HepG2 (cell line): ENCODE measurements around the gene AFTPH. TPM values are rescaled to one million over a fixed set of nuclear protein-coding genes. Genes with fewer than 3 reads are reported as not detected.

Experiments
- ARHGAP35 ChIP-seq: sonication (generic); formaldehyde crosslinking; IDR thresholded peaks from 2 replicates; pipeline ENCODE4 v1.9.0; 2022; ENCODE audit warnings: mild to moderate bottlenecking, inconsistent platforms, moderate library complexity, missing genetic modification reagents, borderline replicate concordance
- FLYWCH1 ChIP-seq: sonication (generic); formaldehyde crosslinking; IDR thresholded peaks from 2 replicates; pipeline ENCODE4 v1.8.1; 2023; ENCODE audit warnings: mild to moderate bottlenecking, missing genetic modification reagents
- GATAD2A ChIP-seq: IDR thresholded peaks from 2 replicates; pipeline ENCODE4 v1.6.1; 2016
- HDAC1 ChIP-seq: sonication (generic); formaldehyde crosslinking; IDR thresholded peaks from 2 replicates; pipeline ENCODE4 v1.5.1; 2020; ENCODE audit warnings: mild to moderate bottlenecking, missing genetic modification reagents
- HHEX ChIP-seq: IDR thresholded peaks from 2 replicates; pipeline ENCODE4 v1.6.1; 2016; ENCODE audit warnings: control low read depth
- NFE2L2 ChIP-seq: fragments of 150-350 bp; IDR thresholded peaks from 2 replicates; pipeline ENCODE4 v1.6.1; 2014; ENCODE audit warnings: low read length
- NR2F1 ChIP-seq, 2 experiments: fragments of 450-650 bp in 1 of 2; formaldehyde crosslinking in 1 of 2; IDR thresholded peaks; 2 replicates each; pipeline versions ENCODE4 v1.5.0 to v1.6.1; 2016 to 2020; ENCODE audit warnings: mild to moderate bottlenecking in 1 of 2, missing compliant biosample characterization in 1 of 2, missing genetic modification reagents in 1 of 2, moderate library complexity in 1 of 2
- PHF20 ChIP-seq: sonication (generic); formaldehyde crosslinking; IDR thresholded peaks from 2 replicates; pipeline ENCODE4 v1.5.0; 2020; ENCODE audit warnings: mild to moderate bottlenecking, missing genetic modification reagents
- PHF21A ChIP-seq: sonication (generic); formaldehyde crosslinking; IDR thresholded peaks from 2 replicates; pipeline ENCODE4 v1.5.0; 2020; ENCODE audit warnings: mild to moderate bottlenecking, missing genetic modification reagents
- PITX1 ChIP-seq: sonication (generic); formaldehyde crosslinking; IDR thresholded peaks from 2 replicates; pipeline ENCODE4 v1.5.1; 2020; ENCODE audit warnings: mild to moderate bottlenecking, missing genetic modification reagents
- POLR2G ChIP-seq: fragments of 200-400 bp; formaldehyde crosslinking; IDR thresholded peaks from 2 replicates; pipeline ENCODE4 v1.6.1; 2018; ENCODE audit warnings: mild to moderate bottlenecking, low read depth, low read length, moderate library complexity
- SAFB2 ChIP-seq: sonication (generic); formaldehyde crosslinking; IDR thresholded peaks from 2 replicates; pipeline ENCODE4 v1.5.1; 2020; ENCODE audit warnings: missing genetic modification reagents, low read depth, mild to moderate bottlenecking, borderline replicate concordance
- SNAPC2 ChIP-seq: sonication (generic); formaldehyde crosslinking; IDR thresholded peaks from 2 replicates; pipeline ENCODE4 v1.8.1; 2022; ENCODE audit warnings: mild to moderate bottlenecking, missing genetic modification reagents
- WIZ ChIP-seq: sonication (generic); formaldehyde crosslinking; IDR thresholded peaks from 2 replicates; pipeline ENCODE4 v1.5.1; 2020; ENCODE audit warnings: mild to moderate bottlenecking, missing genetic modification reagents
- XRCC5 ChIP-seq: fragments of 200-400 bp; formaldehyde crosslinking; optimal IDR thresholded peaks from 2 replicates; pipeline ENCODE3; 2017; ENCODE audit warnings: mild to moderate bottlenecking, low read length
- ZFP36 ChIP-seq: fragments of 150-350 bp; IDR thresholded peaks from 2 replicates; pipeline ENCODE4 v1.6.1; 2018; ENCODE audit warnings: borderline replicate concordance, low read length, low read depth; ENCODE audit not compliant: partially characterized antibody
- ZMYM3 ChIP-seq: sonication (generic); formaldehyde crosslinking; IDR thresholded peaks from 2 replicates; pipeline ENCODE4 v1.5.1; 2020; ENCODE audit warnings: mild to moderate bottlenecking, missing genetic modification reagents
- ZNF280B ChIP-seq: sonication (generic); formaldehyde crosslinking; IDR thresholded peaks from 2 replicates; pipeline ENCODE4 v1.5.0; 2020; ENCODE audit warnings: missing genetic modification reagents, mild to moderate bottlenecking, borderline replicate concordance
- ZNF687 ChIP-seq: sonication (generic); formaldehyde crosslinking; IDR thresholded peaks from 2 replicates; pipeline ENCODE4 v1.5.1; 2020; ENCODE audit warnings: mild to moderate bottlenecking, missing genetic modification reagents, moderate library complexity
- polyA plus RNA-seq, 8 experiments: library from polyadenylated mRNA; depleted of rRNA in 3 of 8; stranded (reverse) in 7 of 8; unstranded in 1 of 8; fragments of >200 nt; fragmentation: Illumina TruSeq in 4 of 8; extraction: Trizol in 4 of 8; gene quantifications; 2 replicates each; pipeline versions ENCODE4 v1.2.1 to v1.2.3, GENCODE V29; 2011 to 2016; ENCODE audit warnings: low read depth in 4 of 8, missing spikeins in 1 of 8, mixed read lengths in 1 of 8; ENCODE audit not compliant: insufficient read depth in 1 of 8
- total RNA-seq, 5 experiments: library from RNA; depleted of rRNA; stranded (reverse); fragments of >200 nt; fragmentation: Illumina TruSeq; extraction: Trizol; gene quantifications; 2 replicates each; pipeline ENCODE4 v1.2.3, GENCODE V29; 2016; ENCODE audit warnings: low read depth in 1 of 5
- TF ChIP-seq, protein P1 (sequence below): IDR thresholded peaks from 2 replicates; pipeline ENCODE4 v1.6.1; 2012; ENCODE audit warnings: low read length, improper control_type of control experiment

AFTPH gene
- total and polyA plus RNA-seq, 2 of the 13 experiments (the other 11 are each of a cell fraction or from before 2014, with no cell fraction given), result 27.5 to 36.8 TPM

DNA sequence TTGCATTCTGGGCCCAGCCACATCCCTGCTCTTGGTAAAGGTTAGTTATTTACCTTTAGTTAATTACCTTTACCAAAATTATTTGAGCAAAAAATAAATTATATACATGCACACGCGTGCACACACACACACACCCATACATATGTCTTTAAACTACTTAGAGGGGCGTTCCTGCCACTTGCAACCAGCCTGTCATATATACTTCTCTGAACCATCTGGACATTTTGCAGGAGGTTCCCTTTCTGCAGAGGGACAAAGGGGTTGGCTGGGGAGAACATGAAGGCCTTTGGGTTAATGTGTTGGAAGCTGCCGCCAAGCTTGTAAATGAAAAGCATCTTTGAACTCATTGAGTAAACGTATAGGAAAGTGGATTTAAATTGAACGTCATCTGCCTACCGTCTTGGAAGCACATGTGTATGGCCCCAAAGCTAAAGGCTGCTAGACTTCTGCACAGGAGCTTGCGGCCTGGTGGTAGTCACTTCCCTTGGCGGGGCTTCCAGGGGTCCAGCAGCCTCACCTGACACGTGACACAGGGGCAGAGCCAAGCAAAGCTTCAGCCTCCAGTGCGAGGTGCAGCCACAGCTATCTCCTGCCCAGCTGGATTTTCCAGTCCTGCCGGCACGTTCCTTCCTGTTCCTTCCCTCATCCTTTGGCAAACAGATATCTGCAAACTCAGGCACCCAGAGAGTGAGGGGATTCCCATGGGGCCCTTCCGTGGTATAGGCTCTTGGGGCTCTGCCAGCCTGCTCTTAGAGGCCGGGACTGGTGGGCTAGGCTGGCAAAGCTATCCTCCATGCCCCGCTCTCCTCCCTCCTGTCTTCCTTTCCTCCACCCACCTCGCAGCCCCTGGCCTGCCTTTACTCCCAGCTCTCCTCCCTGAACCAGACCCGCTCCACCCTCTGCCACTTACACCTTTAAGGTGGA lies 83.5 kb downstream of the AFTPH start (continued):
- TF ChIP-seq SAFB2 (CRISPR knock-in tag) (no peak), PHF21A (CRISPR knock-in tag) (no peak), ZFP36 (no peak), ZNF280B (CRISPR knock-in tag) (0 out of 2 replicates have a peak, but pooled peaks have one; percentile 19), PHF20 (CRISPR knock-in tag) (no peak), ZNF687 (peak; percentile 42), FLYWCH1 (CRISPR knock-in tag) (no peak), ZMYM3 (CRISPR knock-in tag) (no peak), ARHGAP35 (CRISPR knock-in tag) (0 out of 2 replicates have a peak, but pooled peaks have one; percentile 53), HHEX (CRISPR knock-in tag) (no peak), HDAC1 (CRISPR knock-in tag) (peak; percentile 38; the same call in 1 of the 2 replicates), SNAPC2 (CRISPR knock-in tag) (no peak), XRCC5 (no peak), GATAD2A (0 out of 2 replicates have a peak, but pooled peaks have one; percentile 21), NR2F1 (CRISPR knock-in tag; IDR thresholded peaks at IDR 0.05) (no peak), PITX1 (CRISPR knock-in tag) (no peak), POLR2G (no peak), WIZ (CRISPR knock-in tag) (no peak), NFE2L2 (no peak)
- TF ChIP-seq, protein P1, sequence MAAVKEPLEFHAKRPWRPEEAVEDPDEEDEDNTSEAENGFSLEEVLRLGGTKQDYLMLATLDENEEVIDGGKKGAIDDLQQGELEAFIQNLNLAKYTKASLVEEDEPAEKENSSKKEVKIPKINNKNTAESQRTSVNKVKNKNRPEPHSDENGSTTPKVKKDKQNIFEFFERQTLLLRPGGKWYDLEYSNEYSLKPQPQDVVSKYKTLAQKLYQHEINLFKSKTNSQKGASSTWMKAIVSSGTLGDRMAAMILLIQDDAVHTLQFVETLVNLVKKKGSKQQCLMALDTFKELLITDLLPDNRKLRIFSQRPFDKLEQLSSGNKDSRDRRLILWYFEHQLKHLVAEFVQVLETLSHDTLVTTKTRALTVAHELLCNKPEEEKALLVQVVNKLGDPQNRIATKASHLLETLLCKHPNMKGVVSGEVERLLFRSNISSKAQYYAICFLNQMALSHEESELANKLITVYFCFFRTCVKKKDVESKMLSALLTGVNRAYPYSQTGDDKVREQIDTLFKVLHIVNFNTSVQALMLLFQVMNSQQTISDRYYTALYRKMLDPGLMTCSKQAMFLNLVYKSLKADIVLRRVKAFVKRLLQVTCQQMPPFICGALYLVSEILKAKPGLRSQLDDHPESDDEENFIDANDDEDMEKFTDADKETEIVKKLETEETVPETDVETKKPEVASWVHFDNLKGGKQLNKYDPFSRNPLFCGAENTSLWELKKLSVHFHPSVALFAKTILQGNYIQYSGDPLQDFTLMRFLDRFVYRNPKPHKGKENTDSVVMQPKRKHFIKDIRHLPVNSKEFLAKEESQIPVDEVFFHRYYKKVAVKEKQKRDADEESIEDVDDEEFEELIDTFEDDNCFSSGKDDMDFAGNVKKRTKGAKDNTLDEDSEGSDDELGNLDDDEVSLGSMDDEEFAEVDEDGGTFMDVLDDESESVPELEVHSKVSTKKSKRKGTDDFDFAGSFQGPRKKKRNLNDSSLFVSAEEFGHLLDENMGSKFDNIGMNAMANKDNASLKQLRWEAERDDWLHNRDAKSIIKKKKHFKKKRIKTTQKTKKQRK, result no peak
